NCI-H1694 (cell line): ENCODE data around the gene NPEPPS.
A peak's percentile ranks its signal among the peaks of the same experiment; 100 is the strongest.
"Not testable (repeated sequence)": the region's sequence is repeated elsewhere in the genome, so short reads cannot be mapped to it uniquely, and the experiment has no call there.

Experiments
- DNase-seq: peaks from one replicate; lab custom pipeline; 2025; lab: John Stamatoyannopoulos, UW

Gene NPEPPS, protein sequence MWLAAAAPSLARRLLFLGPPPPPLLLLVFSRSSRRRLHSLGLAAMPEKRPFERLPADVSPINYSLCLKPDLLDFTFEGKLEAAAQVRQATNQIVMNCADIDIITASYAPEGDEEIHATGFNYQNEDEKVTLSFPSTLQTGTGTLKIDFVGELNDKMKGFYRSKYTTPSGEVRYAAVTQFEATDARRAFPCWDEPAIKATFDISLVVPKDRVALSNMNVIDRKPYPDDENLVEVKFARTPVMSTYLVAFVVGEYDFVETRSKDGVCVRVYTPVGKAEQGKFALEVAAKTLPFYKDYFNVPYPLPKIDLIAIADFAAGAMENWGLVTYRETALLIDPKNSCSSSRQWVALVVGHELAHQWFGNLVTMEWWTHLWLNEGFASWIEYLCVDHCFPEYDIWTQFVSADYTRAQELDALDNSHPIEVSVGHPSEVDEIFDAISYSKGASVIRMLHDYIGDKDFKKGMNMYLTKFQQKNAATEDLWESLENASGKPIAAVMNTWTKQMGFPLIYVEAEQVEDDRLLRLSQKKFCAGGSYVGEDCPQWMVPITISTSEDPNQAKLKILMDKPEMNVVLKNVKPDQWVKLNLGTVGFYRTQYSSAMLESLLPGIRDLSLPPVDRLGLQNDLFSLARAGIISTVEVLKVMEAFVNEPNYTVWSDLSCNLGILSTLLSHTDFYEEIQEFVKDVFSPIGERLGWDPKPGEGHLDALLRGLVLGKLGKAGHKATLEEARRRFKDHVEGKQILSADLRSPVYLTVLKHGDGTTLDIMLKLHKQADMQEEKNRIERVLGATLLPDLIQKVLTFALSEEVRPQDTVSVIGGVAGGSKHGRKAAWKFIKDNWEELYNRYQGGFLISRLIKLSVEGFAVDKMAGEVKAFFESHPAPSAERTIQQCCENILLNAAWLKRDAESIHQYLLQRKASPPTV

DNA sequence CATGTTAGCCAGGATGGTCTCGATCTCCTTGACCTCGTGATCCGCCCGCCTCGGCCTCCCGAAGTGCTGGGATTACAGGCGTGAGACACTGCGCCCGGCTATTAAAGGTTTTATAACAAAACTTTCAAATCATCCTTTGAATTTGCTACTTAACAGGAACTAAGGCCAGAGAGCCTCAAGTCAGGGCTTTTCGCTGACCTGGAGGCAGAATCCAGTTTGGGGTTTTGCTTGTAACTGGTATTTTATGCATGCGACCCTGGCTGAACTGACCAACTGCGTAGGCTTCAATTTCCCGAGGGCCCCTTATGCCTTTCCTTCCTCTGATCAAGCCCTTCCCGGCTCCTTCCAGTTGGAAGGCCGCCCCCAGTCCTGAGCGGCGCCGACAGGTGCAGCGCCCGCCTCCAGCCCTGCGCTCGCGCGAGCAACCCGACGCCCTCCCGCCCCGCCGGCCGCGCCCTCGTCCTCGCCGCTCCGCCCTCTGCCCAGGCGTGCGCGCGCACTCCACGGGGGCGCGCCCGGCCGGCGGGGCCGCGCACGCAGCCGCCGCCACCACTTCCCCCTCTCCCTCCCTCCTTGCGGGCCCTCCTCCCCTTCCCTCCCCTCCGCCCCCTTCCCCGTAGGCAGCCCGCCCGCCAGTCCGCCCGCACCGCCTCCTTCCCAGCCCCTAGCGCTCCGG, at the start of gene NPEPPS:
TSS of gene NPEPPS (plus strand) at position 552 of the 676 bp plus-strand sequence. CDS start 193 bp downstream, outside the sequence.
- DNase-seq, result peak; percentile 72

DNA sequence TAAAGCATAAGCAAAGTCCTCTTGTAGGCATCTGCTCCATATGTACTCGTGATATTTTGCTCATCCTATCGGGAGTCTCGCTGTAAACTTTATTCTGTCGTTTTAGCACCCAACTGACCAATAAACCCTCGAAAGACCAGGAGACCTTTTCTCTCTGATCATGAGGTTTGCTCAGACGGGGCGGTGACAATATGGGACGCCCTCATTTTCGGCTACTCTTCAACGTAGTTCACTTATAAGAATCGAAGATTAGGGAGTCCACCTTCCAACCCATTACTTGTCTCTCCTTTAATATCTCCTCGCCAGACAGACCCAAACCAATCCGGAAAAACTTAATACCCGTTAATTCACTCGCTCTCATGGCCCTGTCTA, 39.1 kb upstream of the NPEPPS start:
- not testable (repeated sequence) for DNase-seq

DNA sequence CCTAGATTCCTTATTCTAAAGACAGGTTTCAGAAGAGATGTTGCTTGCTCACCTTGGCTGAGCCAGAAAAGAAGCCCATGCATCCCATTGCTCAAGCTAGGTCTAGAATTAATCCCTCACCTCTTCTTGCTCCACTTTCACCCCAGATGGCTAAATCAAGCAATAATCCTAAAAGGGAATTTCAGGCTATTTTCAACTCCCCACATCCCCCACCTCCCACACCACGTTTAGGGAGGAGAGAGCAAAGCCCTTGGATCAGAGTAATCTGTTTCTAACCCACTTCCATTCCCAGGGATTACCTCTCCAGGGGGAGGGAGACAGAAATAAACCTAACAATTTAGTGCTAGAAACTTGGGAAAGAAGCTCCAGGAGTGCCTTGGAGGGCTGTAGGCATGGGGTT, 31.8 kb upstream of the NPEPPS start:
- DNase-seq, result not testable (repeated sequence)

DNA sequence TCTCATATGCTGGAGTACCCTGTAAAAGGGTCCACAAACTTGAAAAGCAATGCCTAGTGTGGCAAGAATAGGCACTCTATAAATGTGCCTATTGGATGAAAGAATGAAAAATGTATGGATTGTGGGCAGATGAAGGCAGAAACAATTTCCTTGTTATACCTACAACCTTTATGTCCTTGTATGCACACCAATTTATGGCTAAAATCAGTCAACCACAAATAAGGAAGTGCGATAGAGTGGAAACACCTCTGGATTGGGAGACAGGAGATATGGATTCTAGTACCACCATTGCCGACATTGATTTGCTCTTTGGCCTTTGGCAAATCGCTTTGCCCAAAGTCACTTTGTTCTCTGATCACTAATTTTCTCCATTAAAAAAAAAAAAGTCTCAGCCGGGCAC, 31.4 kb upstream of the NPEPPS start:
- not testable (repeated sequence) for DNase-seq

DNA sequence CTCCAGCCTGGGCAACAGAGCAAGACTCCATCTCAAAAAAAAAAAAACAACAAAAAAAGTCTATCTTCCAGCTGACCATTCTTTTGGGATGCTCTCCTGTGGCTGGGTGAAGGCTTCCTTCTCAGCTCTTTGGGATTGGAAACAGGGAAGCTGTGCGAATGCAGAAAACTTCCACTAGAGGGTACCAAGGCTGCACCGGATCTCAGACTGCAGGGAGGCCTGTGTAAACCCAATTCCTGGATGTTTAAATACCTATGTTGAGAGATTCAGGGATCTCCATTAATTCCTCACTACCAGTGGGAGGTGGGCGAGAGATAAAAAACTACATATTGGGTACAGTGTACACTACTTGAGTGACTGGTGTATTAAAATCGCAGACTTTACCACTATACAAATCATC, 30.3 kb upstream of the NPEPPS start:
- peak; percentile 41 for DNase-seq

DNA sequence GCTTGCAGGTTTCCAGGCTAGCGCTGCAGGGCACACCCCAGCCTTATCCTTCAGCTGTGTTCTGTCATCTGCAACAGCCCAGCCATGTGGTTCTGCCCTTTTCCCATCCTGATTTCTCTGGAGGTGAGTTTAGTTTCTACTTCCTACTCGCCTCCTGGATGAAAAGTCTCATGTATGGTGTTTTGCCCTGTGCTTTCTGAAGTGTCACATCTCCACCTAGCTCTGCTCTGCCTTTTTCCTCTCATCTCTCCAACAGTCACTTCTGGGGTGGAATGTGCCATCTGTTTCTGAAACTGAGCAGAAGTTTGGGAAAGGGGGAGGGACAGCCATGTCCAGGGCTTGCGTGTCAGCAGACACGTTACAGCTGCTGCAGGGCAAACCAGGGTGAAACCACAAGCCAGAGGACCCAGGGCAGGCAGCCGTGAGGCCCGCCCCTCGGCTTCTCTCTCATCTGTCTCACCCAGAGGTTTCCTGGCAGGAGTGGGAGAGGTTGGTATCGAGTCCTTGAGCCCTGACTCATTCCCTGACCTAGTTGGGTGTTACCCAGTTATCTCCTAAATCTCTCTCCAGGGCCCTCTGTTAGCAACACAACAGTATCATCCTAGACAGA, 28.7 kb upstream of the NPEPPS start:
- DNase-seq, result not testable (repeated sequence)

DNA sequence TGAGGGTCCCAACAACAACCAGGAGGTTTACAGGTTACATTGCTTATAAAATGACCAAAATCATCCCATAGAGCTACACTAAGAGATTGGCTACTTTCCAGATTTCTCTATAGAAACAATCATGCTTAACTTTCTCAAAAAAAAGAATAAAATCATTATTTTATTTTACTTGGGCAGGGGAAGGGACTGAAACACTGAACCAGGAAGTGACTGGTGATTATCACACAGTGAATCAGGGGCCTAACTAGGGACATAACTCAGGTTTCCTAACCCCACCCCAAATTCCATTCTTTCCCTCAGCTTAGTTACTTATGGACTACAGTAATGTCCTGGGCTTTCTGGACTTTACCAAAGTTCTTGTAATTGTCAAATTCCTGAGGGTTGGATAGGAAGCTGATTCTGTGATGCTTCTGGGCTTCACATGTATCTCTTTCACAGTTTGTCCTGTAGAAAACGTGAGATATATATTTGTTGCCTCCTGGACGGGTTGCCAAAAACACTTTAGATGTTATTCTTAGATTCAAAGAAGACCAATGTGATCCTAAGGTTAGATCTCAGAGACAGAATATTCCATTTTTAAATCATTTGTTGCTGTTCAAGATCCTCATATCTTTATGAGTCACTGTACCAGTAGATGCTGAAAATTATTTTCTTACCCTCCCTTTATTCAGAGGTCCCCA, 28.0 kb upstream of the NPEPPS start:
- DNase-seq, result not testable (repeated sequence)

DNA sequence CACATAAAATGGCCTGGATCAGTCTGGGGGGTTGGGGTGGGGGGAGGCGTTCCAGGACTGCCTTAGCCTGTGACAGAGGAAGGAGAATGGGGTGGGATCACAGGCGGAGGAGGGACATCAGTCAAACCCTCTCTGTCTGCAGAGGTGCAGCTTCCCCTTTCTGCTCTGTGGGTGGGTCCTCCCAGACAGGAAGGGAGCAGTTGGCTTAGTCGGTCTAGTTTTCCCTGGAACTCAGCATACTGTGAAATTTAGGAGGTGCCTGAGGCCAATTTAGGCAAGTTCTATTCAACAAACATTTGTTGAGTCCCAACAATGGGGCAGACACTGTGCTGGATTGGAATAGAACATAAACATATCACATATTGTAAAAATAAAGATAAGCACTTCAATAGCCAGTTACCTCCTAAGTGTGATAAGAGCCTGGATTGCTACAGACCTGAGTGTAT, 19.2 kb upstream of the NPEPPS start:
- DNase-seq, result not testable (repeated sequence)

DNA sequence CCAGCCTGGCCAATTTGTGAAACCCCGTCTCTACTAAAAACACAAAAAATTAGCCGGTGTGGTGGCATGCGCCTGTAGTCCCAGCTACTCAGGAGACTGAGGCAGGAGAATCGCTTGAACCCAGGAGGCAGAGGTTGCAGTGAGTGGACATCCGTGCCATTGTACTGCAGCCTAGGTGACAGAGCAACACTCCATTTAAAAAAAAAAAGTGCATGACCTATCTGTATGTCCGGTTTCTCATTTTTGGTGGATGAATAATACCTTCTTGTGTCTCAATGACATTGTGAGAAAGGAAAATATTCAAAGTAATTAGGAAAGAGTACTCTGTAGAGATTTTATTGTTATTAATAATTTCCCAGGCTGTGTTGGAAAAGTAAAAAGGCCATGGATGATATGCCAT, 17.6 kb upstream of the NPEPPS start:
- not testable (repeated sequence) for DNase-seq

DNA sequence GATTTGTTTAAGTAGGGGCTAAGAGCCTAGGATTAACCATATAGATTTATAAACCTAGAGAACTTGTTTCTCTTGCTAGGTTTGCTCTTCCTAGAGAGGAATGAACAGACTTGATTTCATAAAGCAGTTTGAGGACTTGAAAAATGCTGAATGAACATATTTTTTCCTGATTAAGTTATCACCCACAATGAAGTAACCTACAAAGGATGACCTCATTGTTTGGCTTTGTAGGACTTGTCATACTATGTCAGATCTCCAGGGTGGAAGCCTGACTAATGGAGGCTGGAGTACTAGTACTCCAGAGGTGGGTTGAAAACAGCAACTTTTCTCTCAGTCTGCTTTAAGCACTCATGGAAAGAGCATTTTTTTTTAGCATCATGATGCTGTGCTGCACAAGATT, 12.0 kb upstream of the NPEPPS start:
- not testable (repeated sequence) for DNase-seq

DNA sequence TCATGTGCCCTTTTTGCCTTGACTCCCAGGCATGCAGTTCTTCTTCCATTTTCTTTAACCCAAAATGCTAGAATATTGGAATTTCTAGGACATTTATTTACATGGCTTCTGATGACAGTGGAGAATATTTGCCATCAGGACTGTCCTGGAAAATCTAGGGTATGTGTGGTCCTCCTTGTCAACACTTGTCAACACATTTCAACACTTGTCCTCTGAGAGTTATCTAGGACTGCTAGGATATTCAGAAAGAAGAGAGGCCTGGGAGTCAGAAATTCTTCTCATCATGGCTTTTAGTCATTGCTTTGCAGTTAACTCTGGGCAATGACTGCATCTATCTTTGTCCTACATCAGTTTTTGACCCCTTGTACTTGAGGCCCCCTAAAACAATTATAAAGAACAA, 11.5 kb upstream of the NPEPPS start:
- not testable (repeated sequence) for DNase-seq

DNA sequence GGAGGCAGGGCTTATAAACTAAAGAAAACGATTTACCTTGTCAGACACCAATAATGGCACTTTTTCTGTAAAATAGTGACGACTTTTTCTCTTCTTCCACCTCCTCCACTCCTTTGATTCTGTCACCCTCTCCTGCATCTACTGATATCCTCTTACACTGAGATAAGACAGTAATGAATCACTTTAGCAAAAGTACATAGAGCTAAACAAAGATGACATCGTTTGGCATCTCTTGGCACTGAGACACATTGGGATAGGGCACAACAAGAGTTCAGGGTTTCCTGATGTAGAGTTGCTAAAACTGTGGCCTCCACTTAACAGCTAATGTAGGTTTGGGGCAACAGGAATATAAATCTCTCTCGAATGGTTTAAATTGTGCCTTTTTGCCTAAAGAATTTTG, 10.6 kb upstream of the NPEPPS start:
- DNase-seq, result not testable (repeated sequence)

DNA sequence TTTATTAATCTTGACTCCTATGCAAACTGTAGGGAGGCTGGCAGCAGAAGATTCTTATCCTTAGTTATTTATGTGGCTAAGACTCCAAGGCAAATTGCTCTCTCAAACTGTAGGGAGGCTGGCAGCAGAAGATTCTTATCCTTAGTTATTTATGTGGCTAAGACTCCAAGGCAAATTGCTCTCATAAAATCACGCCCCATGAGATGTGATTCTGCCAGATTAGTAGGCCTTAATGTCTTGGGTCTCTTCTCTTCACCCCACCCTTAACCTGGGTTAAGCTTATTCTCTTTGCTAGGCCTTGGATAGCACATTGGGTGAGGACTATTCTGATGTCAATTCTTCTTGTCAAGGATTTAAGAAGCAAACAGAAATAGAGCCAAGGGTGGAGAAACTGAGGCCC, 9.5 kb upstream of the NPEPPS start:
- DNase-seq, result not testable (repeated sequence)

DNA sequence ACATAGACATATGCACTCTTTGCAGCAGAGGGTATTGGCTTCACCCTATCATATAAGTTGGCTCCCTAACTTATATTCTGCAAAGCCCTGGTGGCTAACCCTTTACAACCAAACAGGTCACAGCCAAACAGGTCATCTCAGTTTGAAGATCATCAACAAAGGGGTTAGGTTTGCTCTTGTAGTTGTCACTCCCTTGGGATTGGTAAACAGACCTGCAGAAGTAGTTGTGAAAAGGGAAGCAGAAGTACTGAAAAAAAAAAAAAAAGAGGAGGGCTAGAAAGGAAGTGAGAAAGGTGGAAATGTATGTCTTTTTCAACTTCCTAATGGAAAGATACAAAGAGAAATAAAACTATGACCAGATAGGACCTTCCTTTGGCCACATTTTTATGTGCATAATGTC, 8.6 kb upstream of the NPEPPS start:
- not testable (repeated sequence) for DNase-seq

DNA sequence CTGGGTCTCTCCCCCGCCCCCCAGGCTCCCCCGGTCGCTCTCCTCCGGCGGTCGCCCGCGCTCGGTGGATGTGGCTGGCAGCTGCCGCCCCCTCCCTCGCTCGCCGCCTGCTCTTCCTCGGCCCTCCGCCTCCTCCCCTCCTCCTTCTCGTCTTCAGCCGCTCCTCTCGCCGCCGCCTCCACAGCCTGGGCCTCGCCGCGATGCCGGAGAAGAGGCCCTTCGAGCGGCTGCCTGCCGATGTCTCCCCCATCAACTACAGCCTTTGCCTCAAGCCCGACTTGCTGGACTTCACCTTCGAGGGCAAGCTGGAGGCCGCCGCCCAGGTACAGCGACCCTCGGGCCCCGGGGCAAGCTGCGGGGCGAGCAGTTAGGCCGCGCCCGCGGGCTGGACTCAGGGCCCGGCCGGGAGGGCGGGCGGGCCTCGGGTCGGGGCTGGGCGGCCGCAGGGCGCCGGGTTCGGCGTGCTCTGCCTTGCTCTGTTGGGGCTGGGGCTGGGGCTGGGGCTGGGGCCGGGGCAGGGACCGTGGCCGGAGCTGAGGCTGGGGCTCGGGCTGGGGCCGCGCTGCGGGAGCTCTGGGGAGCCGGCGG, 419 bp downstream of the NPEPPS start:
- DNase-seq, result not testable (repeated sequence)

DNA sequence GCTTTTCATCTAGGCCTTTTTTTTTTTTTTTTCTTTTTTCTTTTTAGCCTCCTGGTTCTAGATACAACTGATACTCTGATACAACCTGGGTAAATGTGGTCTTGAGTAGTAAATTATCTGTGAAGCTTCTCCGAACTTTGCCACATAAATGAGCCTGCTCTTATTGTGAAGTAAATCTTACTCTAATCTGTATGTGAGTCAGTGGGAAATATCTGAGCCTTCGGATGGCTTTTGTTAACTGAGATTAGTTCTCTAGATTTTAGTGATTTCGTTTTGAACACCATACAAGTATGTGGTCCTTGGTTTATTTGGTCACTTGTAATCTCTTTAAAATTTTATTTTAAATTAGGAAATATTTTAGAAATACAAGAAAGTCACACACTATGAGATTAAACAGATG, 8.2 kb downstream of the NPEPPS start:
- not testable (repeated sequence) for DNase-seq

DNA sequence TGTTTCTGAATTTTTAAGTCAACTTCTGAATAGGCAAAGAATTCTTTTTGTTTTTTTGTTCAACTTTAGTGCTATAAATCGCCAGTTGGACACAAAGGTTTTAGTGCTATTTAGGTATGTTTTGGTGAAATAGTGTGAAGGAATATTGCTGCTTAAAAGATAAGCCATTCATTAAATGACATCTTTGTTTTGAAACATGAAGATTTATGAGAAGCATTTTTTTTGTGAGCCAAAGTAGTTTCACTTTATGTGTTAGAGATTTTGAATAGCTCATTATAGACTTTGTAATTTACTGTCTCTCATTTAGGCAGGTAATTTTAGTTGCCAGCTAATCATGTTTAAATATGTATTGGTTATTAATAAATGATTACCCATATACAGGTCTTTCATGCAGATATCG, 10.8 kb downstream of the NPEPPS start:
- not testable (repeated sequence) for DNase-seq

DNA sequence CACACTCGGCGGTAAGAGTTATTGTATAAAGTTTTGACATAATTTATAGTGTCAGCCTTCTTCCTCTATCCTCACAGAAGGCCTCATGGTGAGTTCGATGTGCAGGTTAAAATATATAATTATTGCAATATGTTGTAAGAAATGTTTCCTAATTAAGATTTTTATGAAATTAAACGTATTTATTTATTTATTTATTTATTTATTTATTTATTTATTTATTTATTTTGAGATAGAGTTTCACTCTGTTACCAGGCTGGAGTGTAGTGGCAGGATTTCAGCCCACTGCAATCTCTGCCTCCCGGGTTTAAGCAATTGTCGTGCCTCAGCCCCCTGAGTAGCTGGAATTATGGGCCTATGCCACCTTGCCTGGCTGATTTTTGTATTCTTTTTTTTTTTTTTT, 13.4 kb downstream of the NPEPPS start:
- not testable (repeated sequence) for DNase-seq

DNA sequence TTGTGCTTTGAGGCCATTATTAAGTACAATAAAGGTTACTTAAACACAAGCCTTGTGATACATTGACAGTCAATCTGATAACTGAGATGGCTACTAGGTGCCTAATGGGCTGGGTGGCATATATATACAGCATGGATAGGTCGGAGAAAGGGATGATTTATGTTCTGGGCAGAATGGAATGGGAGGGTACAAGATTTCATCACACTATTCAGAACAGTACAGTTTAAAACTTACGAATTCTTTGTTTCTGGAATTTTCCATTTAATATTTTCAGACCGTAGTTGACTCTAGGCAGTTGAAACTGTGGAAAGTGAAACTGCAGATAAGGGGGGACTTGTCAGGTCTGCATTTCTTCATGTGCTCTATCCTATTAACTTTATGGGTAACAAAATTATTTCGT, 23.8 kb downstream of the NPEPPS start:
- not testable (repeated sequence) for DNase-seq

DNA sequence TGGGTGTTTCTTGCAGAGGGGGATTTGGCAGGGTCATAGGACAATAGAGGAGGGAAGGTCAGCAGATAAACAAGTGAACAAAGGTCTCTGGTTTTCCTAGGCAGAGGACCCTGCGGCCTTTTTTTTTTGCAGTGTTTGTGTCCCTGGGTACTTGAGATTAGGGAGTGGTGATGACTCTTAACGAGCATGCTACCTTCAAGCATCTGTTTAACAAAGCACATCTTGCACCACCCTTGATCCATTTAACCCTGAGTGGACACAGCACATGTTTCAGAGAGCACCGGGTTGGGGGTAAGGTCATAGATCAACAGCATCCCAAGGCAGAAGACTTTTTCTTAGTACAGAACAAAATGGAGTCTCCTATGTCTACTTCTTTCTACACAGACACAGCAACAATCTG, 25.2 kb downstream of the NPEPPS start:
- DNase-seq, result not testable (repeated sequence)
